Caco-2 (cell line): ENCODE measurements around the gene NOTCH2. TPM values are rescaled to one million over a fixed set of nuclear protein-coding genes. Genes with fewer than 3 reads are reported as not detected.

ENCODE experiments used
- BruUV-seq: library from RNA; stranded (reverse); fragments of 400-500 nt; replicated peaks from 2 replicates; lab custom pipeline; 2021; lab: Mats Ljungman, UMichigan
- CTCF ChIA-PET: fragments of 300-600 bp; sonication (Branson Sonifier 250); formaldehyde crosslinking; loops from one replicate; lab custom pipeline; 2022; ENCODE audit warnings: antibody characterized with exemption; lab: Charles Lee
- POLR2A ChIA-PET: fragments of 300-600 bp; sonication (Branson Sonifier 250); formaldehyde crosslinking; loops from one replicate; lab custom pipeline; 2022; ENCODE audit warnings: antibody characterized with exemption; lab: Charles Lee
- DNase-seq, 2 experiments: peaks; one replicate each; pipeline versions ENCODE4 v3.0.0 to v3.0.0-alpha.2; 2020 to 2022
- H3K27me3 ChIP-seq: replicated peaks from 2 replicates; pipeline ENCODE4 v1.6.0; 2011; ENCODE audit warnings: low read length; ENCODE audit not compliant: control insufficient read depth, insufficient read depth
- H3K36me3 ChIP-seq: 2 replicates; pipeline ENCODE4 v1.5.1; 2011; ENCODE audit warnings: low read length; ENCODE audit not compliant: control insufficient read depth, insufficient read depth
- H3K4me1 ChIP-seq: fragments of 250-450 bp; sonication (Bioruptor Pico); 2 replicates; pipeline ENCODE4 v1.5.1; 2020; ENCODE audit warnings: mild to moderate bottlenecking
- H3K4me3 ChIP-seq: 2 replicates; pipeline ENCODE4 v1.5.1; 2011; ENCODE audit warnings: low read depth, mild to moderate bottlenecking, control low read depth, low read length
- H3K9me3 ChIP-seq: fragments of 250-450 bp; sonication (Bioruptor Pico); 2 replicates; pipeline ENCODE4 v1.5.1; 2020; ENCODE audit warnings: mild to moderate bottlenecking, moderate library complexity
- H3K27ac Mint-ChIP-seq: one replicate; pipeline ENCODE4 v1.8.0; 2022; ENCODE audit warnings: mixed read lengths; ENCODE audit not compliant: unreplicated experiment
- H3K27me3 Mint-ChIP-seq: one replicate; pipeline ENCODE4 v1.8.0; 2022; ENCODE audit warnings: mixed read lengths; ENCODE audit not compliant: insufficient read depth, unreplicated experiment
- H3K36me3 Mint-ChIP-seq: one replicate; pipeline ENCODE4 v1.8.0; 2022; ENCODE audit warnings: mild to moderate bottlenecking, mixed read lengths; ENCODE audit not compliant: insufficient read depth, unreplicated experiment
- H3K4me1 Mint-ChIP-seq: one replicate; pipeline ENCODE4 v1.8.0; 2022; ENCODE audit warnings: low read depth, mixed read lengths; ENCODE audit not compliant: unreplicated experiment
- H3K4me3 Mint-ChIP-seq: one replicate; pipeline ENCODE4 v1.8.0; 2022; ENCODE audit warnings: mild to moderate bottlenecking, moderate library complexity, mixed read lengths; ENCODE audit not compliant: unreplicated experiment
- H3K9me3 Mint-ChIP-seq: one replicate; pipeline ENCODE4 v1.8.0; 2022; ENCODE audit warnings: mixed read lengths; ENCODE audit not compliant: unreplicated experiment
- CTCF ChIP-seq, 2 experiments: fragments of 200-600 bp in 1 of 2; IDR thresholded peaks; 1 replicate in 1 of 2; 2 replicates in 1 of 2; pipeline versions ENCODE4 v1.5.1 to v1.8.0; 2011 to 2022; ENCODE audit warnings: antibody characterized with exemption in 1 of 2, control low read depth in 1 of 2, inconsistent platforms in 1 of 2, low read depth in 1 of 2, low read length in 1 of 2, mild to moderate bottlenecking in 1 of 2, moderate library complexity in 1 of 2; ENCODE audit not compliant: insufficient read depth in 1 of 2, severe bottlenecking in 1 of 2, unreplicated experiment in 1 of 2
- intact Hi-C: fragments of 100-400 bp; cut with micrococcal nuclease; formaldehyde crosslinking; loops from one replicate; pipeline ENCODE4 v1.10.0; 2022; ENCODE audit not compliant: unreplicated experiment
- total RNA-seq: library from RNA; stranded (reverse); gene quantifications from 2 replicates; pipeline ENCODE4 v1.2.3, GENCODE V29; 2022

The NOTCH2 gene
- total RNA-seq, 1 experiment from 2014 or later: 41.1 TPM

DNA sequence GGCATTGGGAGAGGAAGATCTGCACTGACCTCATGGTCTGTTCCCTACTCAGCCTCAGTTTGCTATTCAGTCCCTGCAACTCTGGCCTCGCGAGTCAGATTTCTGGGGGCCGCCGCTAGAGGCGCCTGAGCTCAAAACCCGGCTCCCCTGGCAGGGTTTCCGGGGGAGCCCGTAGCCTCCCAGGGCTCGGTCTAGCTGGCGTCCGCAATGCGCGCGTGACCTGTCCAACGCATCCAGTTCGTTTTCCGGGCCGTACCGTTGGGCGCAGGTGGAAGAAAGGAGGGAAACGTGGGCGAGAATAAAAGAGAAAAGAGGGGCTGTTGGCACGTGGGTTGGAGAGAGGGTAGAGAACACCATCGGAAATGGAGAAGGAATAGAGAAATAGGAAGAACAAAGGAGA, 173.2 kb downstream of the NOTCH2 start, which contains the start of gene ADAM30:
Gene ADAM30, minus strand, starts transcription at position 213 of the 400 bp plus-strand sequence. Its CDS starts 179 bp downstream, at position 34.
- POLR2A ChIA-PET: no interaction called here
- BruUV-seq: no TSS peak
- H3K27ac Mint-ChIP-seq: no peak within 1 kb of the TSS

DNA sequence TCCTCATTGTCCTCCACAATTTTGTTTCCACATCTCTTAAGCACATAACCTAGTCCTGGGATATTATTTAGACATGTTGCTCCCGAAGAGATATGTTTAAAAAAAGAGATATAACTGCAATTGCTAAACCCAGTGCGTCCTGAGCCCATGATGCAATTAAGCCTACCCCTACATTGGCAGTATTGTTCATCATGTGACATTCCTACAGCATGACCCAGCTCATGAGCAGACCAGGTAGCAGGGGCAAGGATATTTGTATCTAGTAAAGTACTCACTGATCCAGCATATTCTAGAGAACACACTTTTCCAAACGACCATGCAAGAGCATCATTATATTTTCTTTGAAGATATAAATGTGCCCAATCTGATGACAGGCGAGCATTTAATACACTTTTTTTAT, 174.4 kb downstream of the NOTCH2 start:
- ChIA-PET POLR2A (no interaction called here), CTCF (no interaction called here)
- no peak for TF ChIP-seq CTCF (IDR thresholded peaks at IDR 0.05; ENCODE audit: insufficient read depth in 1 of 2, low read depth in 1 of 2, low read length in 1 of 2, severe bottlenecking in 1 of 2, unreplicated experiment in 1 of 2)

More for the DNA sequence above, 173.2 kb downstream of the NOTCH2 start, which contains the start of gene ADAM30:
- no peaks in the 10 kb centered on the region for H3K36me3 Mint-ChIP-seq
- DNase-seq: no peak
- no peak within 1 kb of the TSS for H3K4me3 ChIP-seq
- no peaks in the 10 kb centered on the region for H3K36me3 ChIP-seq
- intact Hi-C loops: no loop called here
- H3K9me3 Mint-ChIP-seq: no peaks in the 10 kb centered on the region
- H3K4me1 ChIP-seq: no peaks in the 10 kb centered on the region
- peaks cover 8% of the 10 kb centered on the region for H3K4me1 Mint-ChIP-seq
- CTCF ChIA-PET: no interaction called here
- no peak for TF ChIP-seq CTCF (IDR thresholded peaks at IDR 0.05; ENCODE audit: insufficient read depth in 1 of 2, low read depth in 1 of 2, low read length in 1 of 2, severe bottlenecking in 1 of 2, unreplicated experiment in 1 of 2)
- no peaks in the 10 kb centered on the region for H3K27me3 Mint-ChIP-seq
- no peaks in the 10 kb centered on the region for H3K9me3 ChIP-seq
- H3K4me3 Mint-ChIP-seq: no peak within 1 kb of the TSS
- no peaks in the 10 kb centered on the region for H3K27me3 ChIP-seq

GRCh38 chr1:119893827-119894700, 175.4 kb downstream of the NOTCH2 start:
- Histone ChIP-seq H3K9me3 (no peaks in the 10 kb centered on the region), H3K4me3 (no peak overlapping the region), H3K36me3 (no peaks in the 10 kb centered on the region), H3K4me1 (no peaks in the 10 kb centered on the region), H3K27me3 (no peaks in the 10 kb centered on the region)
- POLR2A ChIA-PET: no interaction called here
- H3K36me3 Mint-ChIP-seq: no peaks in the 10 kb centered on the region
- intact Hi-C loops: no loop called here
- H3K4me1 Mint-ChIP-seq: peaks cover 8% of the 10 kb centered on the region
- BruUV-seq: no TSS peak
- DNase-seq: no peak
- no peak for TF ChIP-seq CTCF (IDR thresholded peaks at IDR 0.05; ENCODE audit: insufficient read depth in 1 of 2, low read depth in 1 of 2, low read length in 1 of 2, severe bottlenecking in 1 of 2, unreplicated experiment in 1 of 2)
- CTCF ChIA-PET: no interaction called here
- H3K9me3 Mint-ChIP-seq: peaks cover 5% of the 10 kb centered on the region
- no peaks in the 10 kb centered on the region for H3K27me3 Mint-ChIP-seq
- H3K4me3 Mint-ChIP-seq: no peak overlapping the region
- no peak overlapping the region for H3K27ac Mint-ChIP-seq

More for the DNA sequence above, 174.4 kb downstream of the NOTCH2 start:
- no peaks in the 10 kb centered on the region for H3K4me1 ChIP-seq
- no peaks in the 10 kb centered on the region for H3K9me3 ChIP-seq
- Mint-ChIP-seq H3K27me3 (no peaks in the 10 kb centered on the region), H3K27ac (no peak overlapping the region), H3K9me3 (no peaks in the 10 kb centered on the region), H3K4me3 (no peak overlapping the region), H3K4me1 (peaks cover 8% of the 10 kb centered on the region), H3K36me3 (no peaks in the 10 kb centered on the region)
- no peaks in the 10 kb centered on the region for H3K36me3 ChIP-seq
- BruUV-seq: no TSS peak
- H3K4me3 ChIP-seq: no peak overlapping the region
- intact Hi-C loops: no loop called here
- no peak for DNase-seq
- no peaks in the 10 kb centered on the region for H3K27me3 ChIP-seq
